Testis (tissue), 3 donors: ENCODE data around the gene SRRM2. TPM values are rescaled to one million over a fixed set of nuclear protein-coding genes. Genes with fewer than 3 reads are reported as not detected.

Source experiments
- DNase-seq: peaks from one replicate; pipeline ENCODE4 v3.0.0-alpha.2; 2019
- H3K27ac ChIP-seq, 2 donors: fragments of 200-600 bp; sonication (generic); one replicate each; pipeline ENCODE4 v1.5.1; 2019
- H3K27me3 ChIP-seq: fragments of 200-600 bp; sonication (generic); one replicate; pipeline ENCODE4 v1.5.1; 2019
- H3K36me3 ChIP-seq: fragments of 200-600 bp; sonication (generic); one replicate; pipeline ENCODE4 v1.5.1; 2017; ENCODE audit warnings: low read depth; ENCODE audit errors: missing control alignments
- H3K4me1 ChIP-seq: fragments of 200-600 bp; sonication (generic); one replicate; pipeline ENCODE4 v1.5.1; 2019
- H3K4me3 ChIP-seq, 2 donors: fragments of 200-600 bp; sonication (generic); one replicate each; pipeline ENCODE4 v1.5.1; 2017 to 2019
- H3K9me3 ChIP-seq: fragments of 200-600 bp; sonication (generic); one replicate; pipeline ENCODE4 v1.5.1; 2017
- POLR2A ChIP-seq: fragments of 450-650 bp; IDR thresholded peaks from one replicate; pipeline ENCODE4 v1.6.1; 2017; ENCODE audit warnings: antibody characterized with exemption, mild to moderate bottlenecking, moderate library complexity
- WGBS, 2 donors: methylation state at CpG; one replicate each; pipeline ENCODE4 v1.1.5; 2018; 5-methylcytosine and 5-hydroxymethylcytosine counted together
- intact Hi-C: fragments of 100-400 bp; cut with DNase I; formaldehyde crosslinking; loops from one replicate; pipeline ENCODE4 v1.15.1; 2023; ENCODE audit warnings: low total_unique reads
- polyA plus RNA-seq: library from polyadenylated mRNA; stranded (reverse); fragments of 350-450 nt; fragmentation: Illumina TruSeq; extraction: RNeasy Lipid Tissue Mini Kit (QIAGEN cat#74804); gene quantifications from one replicate; pipeline ENCODE4 v1.2.3, GENCODE V29; 2014; ENCODE audit warnings: low read depth, low replicate concordance; ENCODE audit not compliant: insufficient read depth
- total RNA-seq, 2 donors: library from RNA; depleted of rRNA; stranded (reverse); fragments of >200 nt; gene quantifications; one replicate each; pipeline ENCODE4 v1.2.3, GENCODE V29; 2016
- TF ChIP-seq, protein P1 (sequence below), 3 experiments: fragments of 450-650 bp in 2 of 3; fragments of 200-600 bp in 1 of 3; sonication (generic) in 1 of 3; IDR thresholded peaks; one replicate each; pipeline ENCODE4 v1.5.1; 2016 to 2019; ENCODE audit warnings: antibody characterized with exemption in 3 of 3, mild to moderate bottlenecking in 2 of 3, moderate library complexity in 1 of 3

Gene SRRM2
- total and polyA plus RNA-seq, 3 donors from 2014 or later: 446 to 738 (median 526) TPM

DNA sequence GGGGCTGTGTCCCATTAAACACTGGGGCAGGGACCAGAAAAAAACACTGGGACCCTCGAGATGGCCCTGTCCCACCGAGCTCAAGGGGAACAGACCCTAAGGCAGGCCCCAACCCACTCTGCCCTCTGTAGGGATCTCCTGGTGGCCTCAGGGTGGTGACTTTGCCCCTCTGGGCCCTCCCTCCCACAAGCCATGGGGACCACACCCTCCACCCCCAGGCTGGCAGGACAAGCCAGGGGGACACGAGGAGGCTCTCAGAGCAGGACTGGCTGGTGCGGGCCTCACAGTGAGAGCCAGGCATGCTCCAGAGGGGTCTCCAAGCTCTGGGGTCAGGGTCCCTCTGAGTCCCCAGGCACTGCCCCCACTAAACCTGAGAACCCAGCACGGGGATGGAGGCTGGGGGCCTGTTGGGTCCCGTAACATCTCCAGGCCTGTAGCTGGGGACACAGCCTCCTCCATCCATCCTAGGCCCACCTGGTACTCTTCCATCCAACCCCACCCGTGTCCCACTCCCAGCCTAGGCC is 14.5 kb upstream of the SRRM2 start:
- H3K27ac ChIP-seq: no peak overlapping the region
- H3K9me3 ChIP-seq: no peaks in the 10 kb centered on the region
- no peaks in the 10 kb centered on the region for H3K27me3 ChIP-seq
- no peaks in the 10 kb centered on the region for H3K36me3 ChIP-seq
- H3K4me3 ChIP-seq: no peak overlapping the region
- TF ChIP-seq POLR2A: no peak
- TF ChIP-seq, protein P1, sequence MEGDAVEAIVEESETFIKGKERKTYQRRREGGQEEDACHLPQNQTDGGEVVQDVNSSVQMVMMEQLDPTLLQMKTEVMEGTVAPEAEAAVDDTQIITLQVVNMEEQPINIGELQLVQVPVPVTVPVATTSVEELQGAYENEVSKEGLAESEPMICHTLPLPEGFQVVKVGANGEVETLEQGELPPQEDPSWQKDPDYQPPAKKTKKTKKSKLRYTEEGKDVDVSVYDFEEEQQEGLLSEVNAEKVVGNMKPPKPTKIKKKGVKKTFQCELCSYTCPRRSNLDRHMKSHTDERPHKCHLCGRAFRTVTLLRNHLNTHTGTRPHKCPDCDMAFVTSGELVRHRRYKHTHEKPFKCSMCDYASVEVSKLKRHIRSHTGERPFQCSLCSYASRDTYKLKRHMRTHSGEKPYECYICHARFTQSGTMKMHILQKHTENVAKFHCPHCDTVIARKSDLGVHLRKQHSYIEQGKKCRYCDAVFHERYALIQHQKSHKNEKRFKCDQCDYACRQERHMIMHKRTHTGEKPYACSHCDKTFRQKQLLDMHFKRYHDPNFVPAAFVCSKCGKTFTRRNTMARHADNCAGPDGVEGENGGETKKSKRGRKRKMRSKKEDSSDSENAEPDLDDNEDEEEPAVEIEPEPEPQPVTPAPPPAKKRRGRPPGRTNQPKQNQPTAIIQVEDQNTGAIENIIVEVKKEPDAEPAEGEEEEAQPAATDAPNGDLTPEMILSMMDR (IDR thresholded peaks at IDR 0.05): no peak
- 62 to 83% methylated on average over 6 to 7 of the region's 7 CpGs for WGBS, 2 donors
- intact Hi-C loops: no loop called here
- H3K4me1 ChIP-seq: no peaks in the 10 kb centered on the region
- DNase-seq: no peak

DNA sequence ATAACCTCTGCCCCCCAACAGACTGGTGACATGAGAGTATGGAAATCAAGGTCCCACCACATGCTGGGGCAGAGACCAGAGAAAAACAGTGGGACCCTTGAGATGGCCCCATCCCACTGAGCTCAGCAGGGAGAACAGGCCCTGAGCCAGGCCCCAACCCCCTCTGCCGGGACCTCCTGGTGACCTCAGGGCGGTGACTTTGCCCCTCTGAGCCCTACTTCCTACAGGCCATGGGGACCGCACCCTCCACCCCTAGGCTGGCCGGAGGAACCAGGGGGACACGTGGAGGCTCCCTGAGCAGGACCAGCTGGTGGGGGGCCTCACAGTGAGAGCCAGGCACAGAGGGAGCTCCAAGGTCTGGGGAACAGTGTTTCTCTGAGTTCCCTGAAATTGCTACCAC is 13.8 kb upstream of the SRRM2 start:
- Histone ChIP-seq H3K27me3 (no peaks in the 10 kb centered on the region), H3K4me1 (no peaks in the 10 kb centered on the region), H3K27ac (no peak overlapping the region), H3K36me3 (no peaks in the 10 kb centered on the region), H3K9me3 (no peaks in the 10 kb centered on the region), H3K4me3 (no peak overlapping the region)
- intact Hi-C loops: no loop called here
- no peak for TF ChIP-seq POLR2A
- TF ChIP-seq, protein P1 (IDR thresholded peaks at IDR 0.05): no peak
- 87% methylated on average over 5 of the region's 5 CpGs; no CpG with 5 or more reads in 1 of the 2 donors for WGBS, 2 donors
- DNase-seq: no peak

DNA sequence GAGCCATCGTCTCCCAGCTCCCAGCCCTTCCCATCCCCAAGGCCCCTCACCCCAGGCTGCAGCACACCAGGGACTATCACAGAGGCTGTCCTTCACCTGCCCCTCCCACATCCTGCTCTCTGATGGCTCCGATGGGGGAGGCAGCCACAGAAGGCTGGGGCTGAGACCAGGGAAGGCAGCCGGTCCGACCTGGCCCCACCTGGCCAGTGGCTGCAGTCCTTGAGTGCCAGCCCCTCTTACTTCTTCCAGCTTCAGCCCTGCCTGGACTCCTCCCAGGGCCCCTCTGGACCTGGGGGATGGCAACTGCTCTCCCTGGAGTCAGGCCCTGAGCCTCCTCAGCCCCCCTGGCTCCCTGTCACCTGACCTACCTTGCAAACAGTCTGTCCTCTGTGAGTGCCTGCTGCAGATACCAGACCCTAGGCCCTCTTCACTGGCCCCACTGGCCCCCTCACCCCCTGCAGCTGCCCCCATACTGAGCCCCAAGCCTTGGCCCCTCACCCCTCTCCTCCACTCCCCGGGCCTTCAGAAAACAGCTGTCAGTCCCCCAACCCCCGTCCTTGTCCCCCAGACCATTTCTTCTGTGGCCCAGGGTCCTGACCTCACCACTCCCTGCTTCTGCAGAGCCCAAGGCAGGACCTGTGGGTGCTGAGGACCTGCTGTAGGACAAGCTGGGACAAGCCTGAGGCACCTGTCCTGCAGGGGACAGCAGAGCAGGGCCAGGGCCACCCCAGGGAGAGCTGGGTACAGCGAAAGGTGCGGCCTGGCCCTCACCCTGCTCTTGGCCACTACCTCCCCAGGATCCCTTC is 12.6 kb upstream of the SRRM2 start:
- H3K36me3 ChIP-seq: no peaks in the 10 kb centered on the region
- no peaks in the 10 kb centered on the region for H3K4me1 ChIP-seq
- intact Hi-C loops: no loop called here
- H3K27ac ChIP-seq: no peak overlapping the region
- no peak overlapping the region for H3K4me3 ChIP-seq
- TF ChIP-seq POLR2A: no peak
- TF ChIP-seq, protein P1 (IDR thresholded peaks at IDR 0.05): no peak
- H3K9me3 ChIP-seq: no peaks in the 10 kb centered on the region
- H3K27me3 ChIP-seq: no peaks in the 10 kb centered on the region
- DNase-seq: no peak
- WGBS, 2 donors: 57 to 68% methylated on average over 8 of the region's 8 CpGs

DNA sequence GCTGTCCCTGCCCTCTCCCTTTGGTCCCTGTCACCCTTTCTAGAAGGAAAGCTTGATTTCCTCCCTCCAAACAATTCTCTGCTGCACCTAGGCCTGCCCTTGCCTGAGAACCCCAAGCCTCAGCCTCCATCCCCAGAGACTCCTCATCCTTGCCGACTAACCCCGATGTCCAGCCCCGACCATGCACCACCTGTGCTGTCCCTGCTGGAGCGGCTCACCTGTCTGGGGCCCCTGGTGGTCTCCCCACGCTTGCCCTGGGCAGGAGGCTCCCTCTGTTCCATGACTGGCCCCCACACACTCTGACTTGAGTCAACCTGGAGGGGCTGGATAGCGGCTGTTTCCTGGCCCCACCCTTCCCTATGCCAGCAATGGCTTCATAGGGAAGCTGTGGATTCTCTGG is 12.0 kb upstream of the SRRM2 start:
- 82 to 95% methylated on average over 6 of the region's 6 CpGs for WGBS, 2 donors
- Histone ChIP-seq H3K4me3 (no peak overlapping the region), H3K36me3 (no peaks in the 10 kb centered on the region), H3K9me3 (no peaks in the 10 kb centered on the region), H3K4me1 (no peaks in the 10 kb centered on the region), H3K27me3 (no peaks in the 10 kb centered on the region), H3K27ac (no peak overlapping the region)
- intact Hi-C loops: no loop called here
- no peak for DNase-seq
- no peak for TF ChIP-seq POLR2A
- TF ChIP-seq, protein P1 (IDR thresholded peaks at IDR 0.05): no peak
